OCI-LY1 (cell line): Measurements from ENCODE around the gene WDR45.

ENCODE experiments used
- H2AFZ ChIP-seq: fragments of 200-600 bp; sonication (generic), shearing (Covaris generic); 2 replicates; pipeline ENCODE4 v1.6.0; 2014; ENCODE audit warnings: antibody characterized with exemption, mild to moderate bottlenecking, low read length
- H3F3A ChIP-seq: fragments of 200-600 bp; sonication (generic), shearing (Covaris generic); 2 replicates; pipeline ENCODE4 v1.6.0; 2014; ENCODE audit warnings: mild to moderate bottlenecking, antibody characterized with exemption, low read length, moderate library complexity; ENCODE audit not compliant: insufficient read depth
- H3K27ac ChIP-seq: fragments of 200-600 bp; sonication (generic); 2 replicates; pipeline ENCODE4 v1.5.1; 2014; ENCODE audit warnings: low read length, mixed run types, mild to moderate bottlenecking, low read depth; ENCODE audit not compliant: poor library complexity, severe bottlenecking
- H3K27me3 ChIP-seq: fragments of 200-600 bp; sonication (generic); 2 replicates; pipeline ENCODE4 v1.6.0; 2014; ENCODE audit warnings: antibody characterized with exemption, mild to moderate bottlenecking, low read length, moderate library complexity; ENCODE audit not compliant: insufficient read depth
- H3K36me3 ChIP-seq: fragments of 200-600 bp; sonication (generic); 2 replicates; pipeline ENCODE4 v1.6.1; 2014; ENCODE audit warnings: mild to moderate bottlenecking, antibody characterized with exemption, low read length, moderate library complexity, mixed read lengths; ENCODE audit not compliant: insufficient read depth
- H3K4me1 ChIP-seq: fragments of 200-600 bp; sonication (generic); 2 replicates; pipeline ENCODE4 v1.5.1; 2014; ENCODE audit warnings: mild to moderate bottlenecking, low read length, moderate library complexity; ENCODE audit not compliant: insufficient read depth, severe bottlenecking
- H3K4me2 ChIP-seq: fragments of 200-600 bp; sonication (generic), shearing (Covaris generic); 2 replicates; pipeline ENCODE4 v1.6.1; 2014; ENCODE audit warnings: low read length
- H3K4me3 ChIP-seq: fragments of 200-600 bp; sonication (generic); 2 replicates; pipeline ENCODE4 v1.5.1; 2014; ENCODE audit warnings: low read length, low read depth, mild to moderate bottlenecking, mixed read lengths; ENCODE audit not compliant: poor library complexity, severe bottlenecking
- H3K79me2 ChIP-seq: fragments of 200-600 bp; shearing (Covaris generic); 2 replicates; pipeline ENCODE4 v1.6.1; 2016; ENCODE audit warnings: mixed run types, low read length, mixed read lengths; ENCODE audit not compliant: insufficient read depth
- H3K9ac ChIP-seq: fragments of 200-600 bp; sonication (generic), shearing (Covaris generic); 2 replicates; pipeline ENCODE4 v1.6.1; 2014; ENCODE audit warnings: mild to moderate bottlenecking, low read length, mixed read lengths
- H3K9me2 ChIP-seq: fragments of 200-600 bp; sonication (generic), shearing (Covaris generic); 2 replicates; pipeline ENCODE4 v1.6.1; 2014; ENCODE audit warnings: low read depth, mild to moderate bottlenecking, low read length, mixed read lengths
- H3K9me3 ChIP-seq: fragments of 200-600 bp; shearing (Covaris generic); 2 replicates; pipeline ENCODE4 v1.6.1; 2014; ENCODE audit warnings: low read length, mixed read lengths
- H4K20me1 ChIP-seq: fragments of 200-600 bp; sonication (generic), shearing (Covaris generic); 2 replicates; pipeline ENCODE4 v1.6.0; 2016; ENCODE audit warnings: mild to moderate bottlenecking, low read length; ENCODE audit not compliant: insufficient read depth
- EZH2 ChIP-seq: fragments of 200-600 bp; sonication (generic), shearing (Covaris generic); IDR thresholded peaks from 2 replicates; pipeline ENCODE4 v1.8.0; 2017; ENCODE audit warnings: borderline replicate concordance, mixed run types, mild to moderate bottlenecking, antibody characterized with exemption, low read length, moderate library complexity, mixed read lengths
- TF ChIP-seq, protein P1 (sequence below): fragments of 200-600 bp; sonication (generic), shearing (Covaris generic); IDR thresholded peaks from 2 replicates; pipeline ENCODE4 v1.5.1; 2017; ENCODE audit warnings: mild to moderate bottlenecking, antibody characterized with exemption, low read length, moderate library complexity, mixed read lengths

Gene WDR45

DNA sequence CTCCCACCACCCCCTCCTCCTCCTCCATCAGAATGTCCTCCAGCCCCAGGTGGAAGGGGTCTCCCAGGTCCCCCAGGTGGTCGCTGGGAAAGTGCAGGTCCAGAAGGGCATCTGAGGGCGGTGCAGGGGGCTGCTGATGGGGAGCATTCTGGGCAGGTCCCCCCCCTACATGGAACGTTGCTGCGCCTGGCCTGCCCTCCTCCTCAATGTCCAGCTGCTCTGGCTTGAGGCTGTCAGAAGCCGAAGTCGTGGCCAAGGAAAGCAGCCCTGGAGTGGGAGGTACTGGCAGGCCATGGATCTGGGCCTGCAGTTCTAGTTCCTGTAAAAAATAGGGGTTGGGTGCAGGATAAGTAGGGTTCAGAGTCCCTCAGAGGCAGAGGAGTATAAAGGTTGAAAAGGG lies 49.4 kb downstream of the WDR45 start:
- H3K36me3 ChIP-seq: peaks cover 6% of the 10 kb centered on the region
- H3K9me3 ChIP-seq: no peaks in the 10 kb centered on the region
- H3K9ac ChIP-seq: no peak overlapping the region
- no peaks in the 10 kb centered on the region for H3K27me3 ChIP-seq
- no peaks in the 10 kb centered on the region for H3K9me2 ChIP-seq
- no peak for TF ChIP-seq EZH2
- TF ChIP-seq, protein P1, sequence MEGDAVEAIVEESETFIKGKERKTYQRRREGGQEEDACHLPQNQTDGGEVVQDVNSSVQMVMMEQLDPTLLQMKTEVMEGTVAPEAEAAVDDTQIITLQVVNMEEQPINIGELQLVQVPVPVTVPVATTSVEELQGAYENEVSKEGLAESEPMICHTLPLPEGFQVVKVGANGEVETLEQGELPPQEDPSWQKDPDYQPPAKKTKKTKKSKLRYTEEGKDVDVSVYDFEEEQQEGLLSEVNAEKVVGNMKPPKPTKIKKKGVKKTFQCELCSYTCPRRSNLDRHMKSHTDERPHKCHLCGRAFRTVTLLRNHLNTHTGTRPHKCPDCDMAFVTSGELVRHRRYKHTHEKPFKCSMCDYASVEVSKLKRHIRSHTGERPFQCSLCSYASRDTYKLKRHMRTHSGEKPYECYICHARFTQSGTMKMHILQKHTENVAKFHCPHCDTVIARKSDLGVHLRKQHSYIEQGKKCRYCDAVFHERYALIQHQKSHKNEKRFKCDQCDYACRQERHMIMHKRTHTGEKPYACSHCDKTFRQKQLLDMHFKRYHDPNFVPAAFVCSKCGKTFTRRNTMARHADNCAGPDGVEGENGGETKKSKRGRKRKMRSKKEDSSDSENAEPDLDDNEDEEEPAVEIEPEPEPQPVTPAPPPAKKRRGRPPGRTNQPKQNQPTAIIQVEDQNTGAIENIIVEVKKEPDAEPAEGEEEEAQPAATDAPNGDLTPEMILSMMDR: no peak
- H4K20me1 ChIP-seq: no peaks in the 10 kb centered on the region
- no peak overlapping the region for H3K27ac ChIP-seq
- H3F3A ChIP-seq: no peaks in the 10 kb centered on the region
- H3K4me3 ChIP-seq: no peak overlapping the region
- no peak overlapping the region for H2AFZ ChIP-seq
- no peaks in the 10 kb centered on the region for H3K79me2 ChIP-seq
- H3K4me2 ChIP-seq: no peak overlapping the region
- no peaks in the 10 kb centered on the region for H3K4me1 ChIP-seq

DNA sequence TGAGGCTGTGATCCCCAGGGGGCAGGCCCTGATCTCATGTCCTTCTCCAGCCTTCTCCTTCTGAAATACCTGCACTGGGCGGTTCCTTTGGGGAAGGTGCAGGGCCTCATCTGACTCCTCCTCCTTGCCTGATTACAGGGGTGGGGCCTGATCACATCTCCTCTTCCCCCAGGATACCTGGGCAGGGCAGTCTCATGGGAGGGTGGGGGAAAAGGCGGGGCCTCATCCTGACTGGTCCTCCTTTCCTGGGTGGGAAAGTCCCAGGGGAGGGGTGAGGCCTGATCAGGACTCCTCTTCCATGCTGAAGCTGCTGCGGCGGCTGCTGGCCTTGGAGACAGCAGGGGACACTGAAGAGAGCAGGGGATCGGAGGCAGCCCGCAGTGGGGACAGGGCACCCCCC lies 49.8 kb downstream of the WDR45 start:
- H3K36me3 ChIP-seq: peaks cover 6% of the 10 kb centered on the region
- no peaks in the 10 kb centered on the region for H4K20me1 ChIP-seq
- no peaks in the 10 kb centered on the region for H3K4me1 ChIP-seq
- H3K9ac ChIP-seq: no peak overlapping the region
- H3K4me3 ChIP-seq: no peak overlapping the region
- no peak overlapping the region for H3K27ac ChIP-seq
- H3K9me2 ChIP-seq: no peaks in the 10 kb centered on the region
- H3K79me2 ChIP-seq: no peaks in the 10 kb centered on the region
- no peaks in the 10 kb centered on the region for H3F3A ChIP-seq
- no peak for TF ChIP-seq EZH2
- TF ChIP-seq, protein P1: no peak
- H3K27me3 ChIP-seq: no peaks in the 10 kb centered on the region
- H3K4me2 ChIP-seq: no peak overlapping the region
- no peak overlapping the region for H2AFZ ChIP-seq
- H3K9me3 ChIP-seq: no peaks in the 10 kb centered on the region
